Trophoblast cell (in vitro differentiated cells and primary cell): ENCODE data around the gene STK33.

Experiments used
- DNase-seq, 2 donors: peaks; one replicate each; pipeline ENCODE4 v3.0.0-alpha.2; 2016
- H2AFZ ChIP-seq: 2 replicates; pipeline ENCODE4 v1.6.1; 2013; ENCODE audit warnings: low read length, moderate library complexity, mild to moderate bottlenecking; ENCODE audit not compliant: insufficient read depth, poor library complexity
- H2AK5ac ChIP-seq: 2 replicates; pipeline ENCODE4 v1.6.1; 2013; ENCODE audit warnings: mild to moderate bottlenecking, low read length
- H2BK120ac ChIP-seq: 2 replicates; pipeline ENCODE4 v1.6.1; 2013; ENCODE audit warnings: low read length, mild to moderate bottlenecking, moderate library complexity; ENCODE audit not compliant: insufficient read depth, poor library complexity
- H2BK12ac ChIP-seq: 2 replicates; pipeline ENCODE4 v1.6.1; 2013; ENCODE audit warnings: mild to moderate bottlenecking, low read length, moderate library complexity
- H2BK5ac ChIP-seq: 2 replicates; pipeline ENCODE4 v1.6.1; 2013; ENCODE audit warnings: low read length, low read depth, moderate library complexity, mild to moderate bottlenecking; ENCODE audit not compliant: poor library complexity
- H3K14ac ChIP-seq: 2 replicates; pipeline ENCODE4 v1.6.1; 2013; ENCODE audit warnings: mild to moderate bottlenecking, low read length
- H3K18ac ChIP-seq: 2 replicates; pipeline ENCODE4 v1.6.1; 2013; ENCODE audit warnings: mild to moderate bottlenecking, low read length
- H3K23ac ChIP-seq: 2 replicates; pipeline ENCODE4 v1.6.1; 2013; ENCODE audit warnings: low read length
- H3K27ac ChIP-seq: 2 replicates; pipeline ENCODE4 v1.5.1; 2013; ENCODE audit warnings: low read depth, mild to moderate bottlenecking, inconsistent platforms, low read length, moderate library complexity
- H3K27me3 ChIP-seq: 2 replicates; pipeline ENCODE4 v1.6.1; 2013; ENCODE audit warnings: inconsistent platforms, mild to moderate bottlenecking, low read length, moderate library complexity; ENCODE audit not compliant: insufficient read depth
- H3K36me3 ChIP-seq, 2 experiments: 1 replicate in 1 of 2; 2 replicates in 1 of 2; pipeline ENCODE4 v1.6.1; 2013; ENCODE audit warnings: low read length in 2 of 2, mild to moderate bottlenecking in 2 of 2, moderate library complexity in 1 of 2; ENCODE audit not compliant: insufficient read depth in 2 of 2, control insufficient read depth in 1 of 2
- H3K4ac ChIP-seq: 2 replicates; pipeline ENCODE4 v1.6.1; 2013; ENCODE audit warnings: low read depth, mild to moderate bottlenecking, low read length, moderate library complexity
- H3K4me1 ChIP-seq, 2 experiments: 1 replicate in 1 of 2; 2 replicates in 1 of 2; pipeline ENCODE4 v1.6.1; 2013; ENCODE audit warnings: low read length in 2 of 2, mild to moderate bottlenecking in 2 of 2, moderate library complexity in 1 of 2; ENCODE audit not compliant: insufficient read depth in 2 of 2, control insufficient read depth in 1 of 2
- H3K4me2 ChIP-seq: 2 replicates; pipeline ENCODE4 v1.6.1; 2013; ENCODE audit warnings: inconsistent platforms, mild to moderate bottlenecking, low read length, moderate library complexity
- H3K4me3 ChIP-seq: 2 replicates; pipeline ENCODE4 v1.5.1; 2013; ENCODE audit warnings: mild to moderate bottlenecking, low read depth, low read length, inconsistent platforms
- H3K79me1 ChIP-seq: one replicate; pipeline ENCODE4 v1.6.1; 2013; ENCODE audit warnings: low read length
- H3K79me2 ChIP-seq: 2 replicates; pipeline ENCODE4 v1.6.1; 2013; ENCODE audit warnings: low read length, mild to moderate bottlenecking; ENCODE audit not compliant: control insufficient read depth, insufficient read depth, poor library complexity
- H3K9ac ChIP-seq: 2 replicates; pipeline ENCODE4 v1.6.1; 2013; ENCODE audit warnings: mild to moderate bottlenecking, low read length
- H3K9me3 ChIP-seq: 2 replicates; pipeline ENCODE4 v1.6.1; 2013; ENCODE audit warnings: low read depth, mild to moderate bottlenecking, control low read depth, inconsistent platforms, low read length; ENCODE audit not compliant: insufficient read depth
- H4K12ac ChIP-seq: 2 replicates; pipeline ENCODE4 v1.6.1; 2013; ENCODE audit warnings: low read depth, mild to moderate bottlenecking, low read length, moderate library complexity
- H4K8ac ChIP-seq: 2 replicates; pipeline ENCODE4 v1.6.1; 2013; ENCODE audit warnings: low read depth, mild to moderate bottlenecking, low read length, moderate library complexity
- H4K91ac ChIP-seq: one replicate; pipeline ENCODE4 v1.6.1; 2013; ENCODE audit warnings: low read depth, mild to moderate bottlenecking, low read length, moderate library complexity
- WGBS: extraction: QIAGEN DNeasy Blood & Tissue Kit; methylation state at CpG from one replicate; pipeline ENCODE4 v1.1.7; 2013; ENCODE audit warnings: missing lambda C conversion rate; ENCODE audit not compliant: insufficient read length, insufficient coverage; ENCODE audit errors: extremely low coverage; 5-methylcytosine and 5-hydroxymethylcytosine counted together

The STK33 gene

GRCh38 chr11:8440649-8441048, 153.4 kb downstream of the STK33 start:
- Histone ChIP-seq H4K12ac (no peak overlapping the region), H3K36me3 (no peaks in the 10 kb centered on the region), H2BK5ac (no peak overlapping the region), H3K9ac (no peak overlapping the region), H3K79me1 (no peaks in the 10 kb centered on the region), H3K23ac (no peak overlapping the region), H2BK120ac (no peak overlapping the region), H4K8ac (no peak overlapping the region), H2AFZ (no peak overlapping the region), H4K91ac (no peak overlapping the region), H2AK5ac (no peak overlapping the region), H3K9me3 (no peaks in the 10 kb centered on the region), H3K4ac (no peak overlapping the region), H3K4me1 (no peaks in the 10 kb centered on the region), H3K18ac (no peak overlapping the region), H3K27me3 (no peaks in the 10 kb centered on the region), H2BK12ac (no peak overlapping the region), H3K4me2 (no peak overlapping the region), H3K14ac (no peak overlapping the region), H3K27ac (no peak overlapping the region), H3K4me3 (no peak overlapping the region), H3K79me2 (no peaks in the 10 kb centered on the region)
- no CpG with 5 or more reads among the region's 3 CpGs for WGBS
- no peak for DNase-seq

- Histone ChIP-seq H3K27me3 (no peaks in the 10 kb centered on the region), H2BK5ac (no peak overlapping the region), H2AFZ (no peak overlapping the region), H3K79me2 (no peaks in the 10 kb centered on the region), H2BK120ac (no peak overlapping the region), H2BK12ac (no peak overlapping the region), H3K9me3 (no peaks in the 10 kb centered on the region), H3K23ac (no peak overlapping the region), H4K12ac (no peak overlapping the region), H3K79me1 (no peaks in the 10 kb centered on the region), H3K4ac (no peak overlapping the region), H3K27ac (no peak overlapping the region), H3K4me1 (no peaks in the 10 kb centered on the region), H3K4me2 (no peak overlapping the region), H3K14ac (no peak overlapping the region), H4K8ac (no peak overlapping the region), H3K4me3 (no peak overlapping the region), H3K36me3 (no peaks in the 10 kb centered on the region), H3K9ac (no peak overlapping the region), H2AK5ac (no peak overlapping the region), H3K18ac (no peak overlapping the region), H4K91ac (no peak overlapping the region)
- no CpG with 5 or more reads among the region's 5 CpGs for WGBS
- DNase-seq: no peak
Measured at GRCh38 chr11:8429483-8429882, 164.5 kb downstream of the STK33 start.

GRCh38 chr11:8426076-8426475, 168.0 kb downstream of the STK33 start:
- Histone ChIP-seq H4K12ac (no peak overlapping the region), H3K18ac (no peak overlapping the region), H2BK12ac (no peak overlapping the region), H4K8ac (no peak overlapping the region), H3K4me1 (no peaks in the 10 kb centered on the region), H3K79me2 (no peaks in the 10 kb centered on the region), H3K9ac (no peak overlapping the region), H3K79me1 (no peaks in the 10 kb centered on the region), H3K23ac (no peak overlapping the region), H4K91ac (no peak overlapping the region), H2AFZ (no peak overlapping the region), H2BK120ac (no peak overlapping the region), H2AK5ac (no peak overlapping the region), H3K4me3 (no peak overlapping the region), H2BK5ac (no peak overlapping the region), H3K4ac (no peak overlapping the region), H3K27me3 (no peaks in the 10 kb centered on the region), H3K9me3 (no peaks in the 10 kb centered on the region), H3K36me3 (no peaks in the 10 kb centered on the region), H3K14ac (no peak overlapping the region), H3K27ac (no peak overlapping the region), H3K4me2 (no peak overlapping the region)
- no CpG with 5 or more reads among the region's 8 CpGs for WGBS
- DNase-seq: no peak

- Histone ChIP-seq H4K91ac (no peak overlapping the region), H3K4me2 (no peak overlapping the region), H4K12ac (no peak overlapping the region), H3K23ac (no peak overlapping the region), H3K18ac (no peak overlapping the region), H3K9me3 (no peaks in the 10 kb centered on the region), H2BK12ac (no peak overlapping the region), H3K27me3 (no peaks in the 10 kb centered on the region), H2AFZ (no peak overlapping the region), H3K79me2 (no peaks in the 10 kb centered on the region), H3K9ac (no peak overlapping the region), H3K4me3 (no peak overlapping the region), H3K14ac (no peak overlapping the region), H2AK5ac (no peak overlapping the region), H3K27ac (no peak overlapping the region), H3K36me3 (no peaks in the 10 kb centered on the region), H2BK120ac (no peak overlapping the region), H3K4ac (no peak overlapping the region), H4K8ac (no peak overlapping the region), H2BK5ac (no peak overlapping the region), H3K79me1 (no peaks in the 10 kb centered on the region), H3K4me1 (no peaks in the 10 kb centered on the region)
- no CpG with 5 or more reads among the region's 1 CpG for WGBS
- DNase-seq: no peak
Measured at GRCh38 chr11:8415195-8415594, 178.8 kb downstream of the STK33 start.
